Cardiac muscle cell (in vitro differentiated cells and primary cell): Measurements from ENCODE around the gene ARMH3. TPM values are rescaled to one million over a fixed set of nuclear protein-coding genes. Genes with fewer than 3 reads are reported as not detected.

Experiments used
- DNase-seq, 2 donors: peaks; one replicate each; pipeline versions ENCODE4 v3.0.0 to v3.0.0-alpha.2; 2010 to 2017; ENCODE audit warnings: low read depth in 1 of 2, low spot score in 1 of 2
- H3K27ac ChIP-seq: fragments of 200-600 bp; sonication (generic); 2 replicates; pipeline ENCODE4 v1.5.1; 2016
- H3K27me3 ChIP-seq: fragments of 200-600 bp; sonication (generic); 2 replicates; pipeline ENCODE4 v1.6.0; 2016; ENCODE audit warnings: control low read depth
- H3K36me3 ChIP-seq: fragments of 200-600 bp; sonication (generic); 2 replicates; pipeline ENCODE4 v1.5.1; 2016; ENCODE audit warnings: control low read depth
- H3K4me1 ChIP-seq: fragments of 200-600 bp; sonication (generic); 2 replicates; pipeline ENCODE4 v1.8.1; 2017; ENCODE audit warnings: low read depth, mild to moderate bottlenecking, mixed run types
- H3K4me3 ChIP-seq: fragments of 200-600 bp; sonication (generic); 2 replicates; pipeline ENCODE4 v1.5.1; 2016; ENCODE audit warnings: mild to moderate bottlenecking
- H3K9me3 ChIP-seq: fragments of 200-600 bp; sonication (generic); 2 replicates; pipeline ENCODE4 v1.5.1; 2017; ENCODE audit warnings: low read depth, mild to moderate bottlenecking, control low read depth
- polyA plus RNA-seq: library from polyadenylated mRNA; unstranded; fragments of >200 nt; fragmentation: Nextera tagmentation; extraction: Ambion mirVana; gene quantifications from 2 replicates; pipeline ENCODE4 v1.2.1, GENCODE V29; 2016
- total RNA-seq: library from RNA; depleted of rRNA; stranded (reverse); fragments of >200 nt; gene quantifications from 2 replicates; pipeline ENCODE4 v1.2.3, GENCODE V29; 2016
- TF ChIP-seq, protein P1 (sequence below): IDR thresholded peaks from 2 replicates; pipeline ENCODE4 v1.5.1; 2012; ENCODE audit warnings: low read depth, mild to moderate bottlenecking, low read length

The ARMH3 gene
- total and polyA plus RNA-seq, 2 experiments from 2014 or later, result 5.0 to 17.2 TPM

DNA sequence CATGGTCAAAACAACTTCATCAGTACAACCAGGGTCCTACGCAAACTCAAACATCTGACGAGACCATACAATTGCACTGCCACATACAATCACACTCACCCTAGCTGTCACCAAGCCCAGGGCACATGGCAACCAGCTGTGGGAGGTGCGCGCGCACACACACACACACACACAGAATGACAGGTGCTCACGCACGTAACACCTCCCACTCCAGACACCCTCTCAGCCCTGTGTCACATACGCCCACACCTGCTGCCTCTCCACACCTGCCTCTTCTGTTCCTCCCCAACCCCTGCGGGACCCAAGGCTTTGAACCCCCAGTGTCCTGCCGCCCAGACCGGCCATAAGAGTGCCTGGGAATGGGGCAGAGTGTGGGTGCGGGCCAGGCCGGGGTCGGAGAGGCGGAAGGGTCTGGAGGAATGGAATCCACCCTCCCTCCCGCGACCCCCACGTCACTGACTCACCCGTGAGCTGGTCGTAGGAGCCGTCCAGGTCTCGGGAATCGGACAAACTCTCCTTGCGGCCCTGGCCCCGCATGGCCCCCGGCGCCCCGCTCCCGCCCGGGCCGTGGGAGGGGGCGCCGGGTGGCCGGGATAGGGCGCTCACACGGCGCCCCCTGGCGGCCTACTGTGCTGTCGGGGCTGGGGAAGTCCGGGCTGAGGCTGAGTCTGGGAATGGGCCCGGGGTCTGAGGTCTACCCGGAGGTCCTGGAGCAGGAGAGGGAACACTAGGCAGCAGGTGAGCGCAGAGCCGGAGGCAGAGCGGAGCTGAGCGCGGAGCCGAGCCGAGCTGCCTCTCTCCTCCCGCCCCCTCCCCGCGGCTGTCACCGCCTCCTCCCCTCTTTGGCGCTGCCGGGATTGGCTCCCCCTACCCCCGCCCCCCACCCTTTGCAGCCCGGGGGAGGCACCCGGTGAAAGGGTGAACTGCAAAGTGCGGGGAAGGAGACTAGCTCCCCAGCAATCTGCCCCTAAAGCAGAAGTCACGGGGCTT is 212.6 kb downstream of the ARMH3 start, which contains the start of gene KCNIP2:
Gene KCNIP2, minus strand, starts transcription at position 769 of the 990 bp plus-strand sequence. Its CDS starts 232 bp downstream, at position 537.
- TF ChIP-seq, protein P1, sequence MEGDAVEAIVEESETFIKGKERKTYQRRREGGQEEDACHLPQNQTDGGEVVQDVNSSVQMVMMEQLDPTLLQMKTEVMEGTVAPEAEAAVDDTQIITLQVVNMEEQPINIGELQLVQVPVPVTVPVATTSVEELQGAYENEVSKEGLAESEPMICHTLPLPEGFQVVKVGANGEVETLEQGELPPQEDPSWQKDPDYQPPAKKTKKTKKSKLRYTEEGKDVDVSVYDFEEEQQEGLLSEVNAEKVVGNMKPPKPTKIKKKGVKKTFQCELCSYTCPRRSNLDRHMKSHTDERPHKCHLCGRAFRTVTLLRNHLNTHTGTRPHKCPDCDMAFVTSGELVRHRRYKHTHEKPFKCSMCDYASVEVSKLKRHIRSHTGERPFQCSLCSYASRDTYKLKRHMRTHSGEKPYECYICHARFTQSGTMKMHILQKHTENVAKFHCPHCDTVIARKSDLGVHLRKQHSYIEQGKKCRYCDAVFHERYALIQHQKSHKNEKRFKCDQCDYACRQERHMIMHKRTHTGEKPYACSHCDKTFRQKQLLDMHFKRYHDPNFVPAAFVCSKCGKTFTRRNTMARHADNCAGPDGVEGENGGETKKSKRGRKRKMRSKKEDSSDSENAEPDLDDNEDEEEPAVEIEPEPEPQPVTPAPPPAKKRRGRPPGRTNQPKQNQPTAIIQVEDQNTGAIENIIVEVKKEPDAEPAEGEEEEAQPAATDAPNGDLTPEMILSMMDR, result peak; percentile 54
- Histone ChIP-seq H3K9me3 (no peaks in the 10 kb centered on the region), H3K36me3 (no peaks in the 10 kb centered on the region), H3K27me3 (peaks cover 17% of the 10 kb centered on the region), H3K4me3 (peak within 1 kb of the TSS; percentile 34), H3K4me1 (peaks cover 18% of the 10 kb centered on the region), H3K27ac (no peak within 1 kb of the TSS)
- DNase-seq, result peak in 1 of 2 donors; percentile 58

DNA sequence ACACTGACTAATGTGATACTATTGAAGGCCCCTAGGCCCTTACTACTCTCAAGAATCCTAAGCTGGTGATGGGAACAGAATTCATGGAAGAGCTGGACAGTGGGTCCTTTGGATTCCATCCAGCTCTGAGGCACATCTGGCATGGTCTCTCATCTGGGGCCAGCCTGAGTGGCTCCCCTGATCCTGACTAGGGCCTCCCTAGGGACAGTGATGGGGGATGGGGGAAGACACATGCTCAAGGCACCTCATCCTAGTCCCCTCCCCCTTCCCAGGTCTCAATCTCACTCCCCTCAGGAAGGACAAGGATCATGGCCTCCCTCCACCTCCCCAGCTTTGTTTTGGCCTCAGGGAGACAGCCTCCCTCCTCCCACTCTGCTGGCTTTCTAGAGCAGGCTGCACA is 214.1 kb downstream of the ARMH3 start:
- Histone ChIP-seq H3K4me1 (peaks cover 27% of the 10 kb centered on the region), H3K9me3 (no peaks in the 10 kb centered on the region), H3K27ac (no peak overlapping the region), H3K36me3 (no peaks in the 10 kb centered on the region), H3K4me3 (no peak overlapping the region), H3K27me3 (peaks cover 17% of the 10 kb centered on the region)
- DNase-seq, result no peak
- TF ChIP-seq, protein P1, result no peak

DNA sequence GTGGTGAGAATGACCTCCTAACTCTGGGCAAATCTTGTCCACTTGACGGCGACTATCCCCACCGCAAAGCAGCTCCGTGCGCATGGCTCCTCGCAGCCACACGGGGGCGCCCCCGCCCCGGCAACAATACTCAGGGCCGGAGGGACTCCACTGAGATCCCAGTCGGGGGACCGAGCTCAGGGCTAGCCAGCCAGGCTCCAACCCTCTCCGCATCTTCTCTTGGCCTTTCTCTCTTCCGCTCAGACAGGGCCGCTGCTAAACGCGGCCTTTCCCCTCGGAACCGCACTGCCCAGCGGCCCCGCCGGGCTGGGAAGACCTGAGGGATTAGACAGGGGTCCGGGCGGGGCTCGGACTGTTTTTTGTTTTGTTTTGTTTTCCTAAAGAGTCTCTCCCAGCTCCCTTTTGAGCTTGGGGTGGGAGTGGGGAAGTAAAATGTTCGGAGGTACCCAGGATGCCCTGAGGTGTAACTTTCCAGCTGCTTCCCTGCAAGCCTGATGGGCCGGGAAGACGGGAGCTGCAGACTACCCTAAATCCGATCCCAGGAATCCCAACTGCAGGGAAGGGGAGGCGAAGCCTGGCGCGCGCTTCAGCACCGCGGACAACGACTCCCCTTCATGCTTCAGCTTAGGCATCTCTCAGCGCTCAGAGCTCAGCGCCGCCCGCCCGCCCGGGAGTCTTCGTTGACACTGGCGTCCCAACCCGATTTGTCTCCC is 215.1 kb downstream of the ARMH3 start:
- TF ChIP-seq, protein P1, result peak; percentile 96
- Histone ChIP-seq H3K4me3 (peak overlapping the region; percentile 24), H3K27me3 (peaks cover 17% of the 10 kb centered on the region), H3K36me3 (no peaks in the 10 kb centered on the region), H3K4me1 (peaks cover 27% of the 10 kb centered on the region), H3K9me3 (no peaks in the 10 kb centered on the region), H3K27ac (no peak overlapping the region)
- DNase-seq, result peak; percentile 91 to 95

DNA sequence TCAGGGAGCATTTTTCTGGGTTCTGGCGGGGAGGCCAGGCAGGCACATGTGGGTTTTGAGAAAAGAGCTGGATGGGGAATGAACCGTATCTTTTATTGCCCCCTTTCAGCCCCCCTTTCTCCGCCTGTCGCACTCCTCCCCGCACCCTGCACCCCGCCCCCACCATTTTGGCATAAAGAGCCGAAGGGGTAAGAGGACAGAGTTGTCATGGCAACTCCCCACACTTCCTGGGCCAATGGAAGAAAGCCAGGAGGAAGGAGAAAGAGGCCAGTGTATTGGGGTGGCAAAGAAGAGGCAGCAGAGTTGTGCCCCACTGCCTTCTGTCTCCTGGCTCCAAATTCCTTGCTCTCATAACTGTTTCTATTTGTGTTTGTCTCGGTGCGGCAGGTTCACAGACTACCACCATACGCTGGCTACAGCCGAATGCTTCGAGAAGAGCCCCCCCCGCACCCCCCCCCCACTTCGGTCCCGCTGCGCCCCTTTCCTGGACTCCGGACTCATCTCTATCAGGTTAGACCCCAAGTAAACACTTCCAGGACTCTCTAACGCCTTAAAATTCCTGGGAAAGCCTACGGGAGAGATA is 215.8 kb downstream of the ARMH3 start:
- TF ChIP-seq, protein P1, result no peak
- H3K36me3 ChIP-seq, result no peaks in the 10 kb centered on the region
- H3K9me3 ChIP-seq, result no peaks in the 10 kb centered on the region
- H3K4me3 ChIP-seq, result peak overlapping the region; percentile 24
- peak in 1 of 2 donors; percentile 55 for DNase-seq
- H3K4me1 ChIP-seq, result peaks cover 27% of the 10 kb centered on the region
- peaks cover 17% of the 10 kb centered on the region for H3K27me3 ChIP-seq
- H3K27ac ChIP-seq, result no peak overlapping the region

DNA sequence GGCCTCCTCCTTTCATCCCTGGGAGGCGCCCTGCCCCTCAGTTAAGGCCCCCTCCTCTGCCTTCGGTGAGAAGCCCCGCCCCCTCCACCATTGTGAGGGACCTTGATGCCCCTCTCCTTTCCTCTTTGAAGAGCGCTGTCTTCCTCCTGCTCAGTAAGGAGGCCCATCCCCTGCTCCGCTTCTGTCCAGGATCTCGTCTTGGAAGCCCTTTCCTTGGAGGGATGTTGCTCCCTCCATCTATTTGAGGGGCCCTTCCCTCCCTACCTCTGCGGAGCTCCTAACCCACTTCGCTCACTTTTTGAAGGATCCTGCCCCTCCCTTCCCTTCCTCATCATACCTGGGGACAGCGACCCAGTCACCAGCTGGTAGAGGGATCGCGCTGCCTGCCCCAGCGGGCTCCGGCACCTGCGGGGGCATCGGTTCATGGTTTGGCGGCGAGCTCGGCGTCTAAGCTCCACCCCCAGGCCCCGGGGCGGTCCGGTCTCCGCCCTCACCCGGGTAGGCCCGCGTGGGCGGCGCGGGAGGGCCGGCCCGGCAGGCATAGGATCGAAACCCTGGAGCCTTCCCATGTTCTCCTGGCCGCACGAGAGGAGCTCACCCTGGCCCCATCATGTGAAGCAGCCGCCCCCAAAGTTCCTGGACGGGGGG is 216.4 kb downstream of the ARMH3 start:
- H3K4me3 ChIP-seq, result peak overlapping the region; percentile 24
- TF ChIP-seq, protein P1, result no peak
- H3K9me3 ChIP-seq, result no peaks in the 10 kb centered on the region
- peak; percentile 56 to 59 for DNase-seq
- H3K27ac ChIP-seq, result no peak overlapping the region
- no peaks in the 10 kb centered on the region for H3K36me3 ChIP-seq
- peaks cover 27% of the 10 kb centered on the region for H3K4me1 ChIP-seq
- H3K27me3 ChIP-seq, result peaks cover 17% of the 10 kb centered on the region
